NCI-H446 (cell line): ENCODE data around the gene C14orf180.

Experiments
- DNase-seq, 2 experiments: peaks; one replicate each; lab custom pipeline; 2025; lab: John Stamatoyannopoulos, UW

Gene C14orf180

GRCh38 chr14:104579507-104579906, at the start of gene C14orf180:
TSS of gene C14orf180 (plus strand) at chr14:104579764. CDS start at chr14:104586431, 6,667 bp downstream.
- peak; percentile 30 to 76 for DNase-seq

GRCh38 chr14:104530646-104531045, 48.9 kb upstream of the C14orf180 start:
- no peak for DNase-seq

GRCh38 chr14:104531421-104532190, 48.0 kb upstream of the C14orf180 start:
- no peak for DNase-seq

GRCh38 chr14:104532191-104532555, 47.4 kb upstream of the C14orf180 start:
- no peak for DNase-seq

- no peak for DNase-seq
Observed at GRCh38 chr14:104534036-104534435, 45.5 kb upstream of the C14orf180 start.

- DNase-seq = peak; percentile 47 to 79
Observed at GRCh38 chr14:104536942-104537612, 42.5 kb upstream of the C14orf180 start.

GRCh38 chr14:104537613-104537988, 42.0 kb upstream of the C14orf180 start:
- DNase-seq = no peak

- DNase-seq = no peak
Observed at GRCh38 chr14:104541905-104542465, 37.6 kb upstream of the C14orf180 start.

GRCh38 chr14:104542871-104543830, 36.4 kb upstream of the C14orf180 start:
- DNase-seq = no peak

GRCh38 chr14:104544362-104544961, 35.1 kb upstream of the C14orf180 start:
- DNase-seq = no peak

GRCh38 chr14:104545151-104545941, 34.2 kb upstream of the C14orf180 start:
- DNase-seq = peak; percentile 94 to 96

GRCh38 chr14:104545942-104546501, 33.5 kb upstream of the C14orf180 start:
- peak; percentile 78 to 85 for DNase-seq

GRCh38 chr14:104546591-104547309, 32.8 kb upstream of the C14orf180 start:
- no peak for DNase-seq

GRCh38 chr14:104547310-104547997, 32.1 kb upstream of the C14orf180 start:
- DNase-seq = no peak

GRCh38 chr14:104547998-104548700, 31.4 kb upstream of the C14orf180 start:
- no peak for DNase-seq

- no peak for DNase-seq
Observed at GRCh38 chr14:104548802-104549535, 30.6 kb upstream of the C14orf180 start.

- no peak for DNase-seq
Observed at GRCh38 chr14:104549536-104550339, 29.8 kb upstream of the C14orf180 start.
